GM20000 (cell line): ENCODE data around the gene MFAP5.

Experiments
- DNase-seq: peaks from one replicate; pipeline ENCODE4 v3.0.0; 2012; ENCODE audit warnings: low spot score
- TF ChIP-seq, protein P1 (sequence below): IDR thresholded peaks from 2 replicates; pipeline ENCODE4 v1.5.1; 2012; ENCODE audit warnings: mild to moderate bottlenecking, control low read depth; ENCODE audit errors: extremely low read depth, missing control alignments

Gene MFAP5

GRCh38 chr12:8603856-8604255, 58.8 kb downstream of the MFAP5 start:
- TF ChIP-seq, protein P1, sequence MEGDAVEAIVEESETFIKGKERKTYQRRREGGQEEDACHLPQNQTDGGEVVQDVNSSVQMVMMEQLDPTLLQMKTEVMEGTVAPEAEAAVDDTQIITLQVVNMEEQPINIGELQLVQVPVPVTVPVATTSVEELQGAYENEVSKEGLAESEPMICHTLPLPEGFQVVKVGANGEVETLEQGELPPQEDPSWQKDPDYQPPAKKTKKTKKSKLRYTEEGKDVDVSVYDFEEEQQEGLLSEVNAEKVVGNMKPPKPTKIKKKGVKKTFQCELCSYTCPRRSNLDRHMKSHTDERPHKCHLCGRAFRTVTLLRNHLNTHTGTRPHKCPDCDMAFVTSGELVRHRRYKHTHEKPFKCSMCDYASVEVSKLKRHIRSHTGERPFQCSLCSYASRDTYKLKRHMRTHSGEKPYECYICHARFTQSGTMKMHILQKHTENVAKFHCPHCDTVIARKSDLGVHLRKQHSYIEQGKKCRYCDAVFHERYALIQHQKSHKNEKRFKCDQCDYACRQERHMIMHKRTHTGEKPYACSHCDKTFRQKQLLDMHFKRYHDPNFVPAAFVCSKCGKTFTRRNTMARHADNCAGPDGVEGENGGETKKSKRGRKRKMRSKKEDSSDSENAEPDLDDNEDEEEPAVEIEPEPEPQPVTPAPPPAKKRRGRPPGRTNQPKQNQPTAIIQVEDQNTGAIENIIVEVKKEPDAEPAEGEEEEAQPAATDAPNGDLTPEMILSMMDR, result no peak
- DNase-seq, result no peak

GRCh38 chr12:8603286-8603685, 59.3 kb downstream of the MFAP5 start:
- TF ChIP-seq, protein P1, result no peak
- DNase-seq, result no peak

GRCh38 chr12:8596561-8596960, 66.1 kb downstream of the MFAP5 start:
- TF ChIP-seq, protein P1, result no peak
- no peak for DNase-seq
